Measurements from ENCODE around the gene SLC2A10. TPM values are rescaled to one million over a fixed set of nuclear protein-coding genes. Genes with fewer than 3 reads are reported as not detected.

SLC2A10 gene
- total RNA-seq, 1 donor from 2014 or later: 16.0 TPM

- no peak for DNase-seq
These were observed 61.1 kb downstream of the SLC2A10 start for GRCh38 chr20:46770330-46771194.

- no peak for DNase-seq
These were observed 61.7 kb downstream of the SLC2A10 start for GRCh38 chr20:46771195-46771588.

GRCh38 chr20:46772901-46773300, 63.5 kb downstream of the SLC2A10 start:
- DNase-seq: no peak

- no peak for DNase-seq
These were observed 64.2 kb downstream of the SLC2A10 start for GRCh38 chr20:46773680-46774079.

GRCh38 chr20:46774236-46774635, 64.8 kb downstream of the SLC2A10 start:
- DNase-seq: no peak

- no peak for DNase-seq
These were observed 65.6 kb downstream of the SLC2A10 start for GRCh38 chr20:46774943-46775560.

GRCh38 chr20:46775806-46776205, 66.4 kb downstream of the SLC2A10 start:
- DNase-seq: no peak

- no peak for DNase-seq
These were observed 67.9 kb downstream of the SLC2A10 start for GRCh38 chr20:46777331-46777730.

GRCh38 chr20:46779831-46780230, 70.4 kb downstream of the SLC2A10 start:
- DNase-seq: no peak

- DNase-seq: no peak
These were observed 75.1 kb downstream of the SLC2A10 start for GRCh38 chr20:46784436-46785127.

Other genes with a start within 250 kb of the SLC2A10 start
- 7.6 TPM for gene ZNF334, start 196.1 kb upstream of the SLC2A10 start, total RNA-seq
- not detected for gene OCSTAMP, start 159.0 kb upstream of the SLC2A10 start, total RNA-seq
- 1.8 TPM for gene SLC13A3, start 58.2 kb upstream of the SLC2A10 start, total RNA-seq
- 17.5 TPM for gene TP53RK, start 20.2 kb upstream of the SLC2A10 start, total RNA-seq
- gene EYA2, start 185.2 kb downstream of the SLC2A10 start, total RNA-seq: 0.59 TPM